Right lobe of liver (tissue), 4 donors: ENCODE data around the gene ATPAF1.

Experiments used
- CTCF ChIP-seq, 4 donors: fragments of 200-600 bp in 3 of 4; fragments of 450-650 bp in 1 of 4; IDR thresholded peaks; one replicate each; pipeline versions ENCODE4 v1.5.1 to v1.8.0; 2016 to 2022; ENCODE audit warnings: antibody characterized with exemption in 4 of 4, mild to moderate bottlenecking in 2 of 4
- POLR2A ChIP-seq: fragments of 450-650 bp; IDR thresholded peaks from one replicate; pipeline ENCODE4 v1.6.1; 2017; ENCODE audit warnings: antibody characterized with exemption, mild to moderate bottlenecking
- donor health status: DM: no; HTN: no; CAD: no.
- donor health status: DM: no; HTN: no; CAD: no.
- donor health status: DM: no; HTN: yes; CAD: no.

- TF ChIP-seq CTCF (IDR thresholded peaks at IDR 0.05) (no peak), POLR2A (no peak)
Measured at GRCh38 chr1:46689897-46690296, 21.7 kb upstream of the ATPAF1 start.
